HFF-Myc (cell line): ENCODE results near the gene ZNF396.

Source experiments
- DNase-seq: peaks from one replicate; pipeline ENCODE4 v3.0.0-alpha.2; 2011; ENCODE audit warnings: low read depth; ENCODE audit errors: extremely low read depth
- H3K4me3 ChIP-seq: replicated peaks from 2 replicates; pipeline ENCODE4 v1.5.1; 2011; ENCODE audit warnings: low read depth, mild to moderate bottlenecking, control low read depth, low read length
- TF ChIP-seq, protein P1 (sequence below): IDR thresholded peaks from 2 replicates; pipeline ENCODE4 v1.5.1; 2012; ENCODE audit warnings: mild to moderate bottlenecking, low read depth, low read length, control low read depth; ENCODE audit errors: missing control alignments

ZNF396 gene

DNA sequence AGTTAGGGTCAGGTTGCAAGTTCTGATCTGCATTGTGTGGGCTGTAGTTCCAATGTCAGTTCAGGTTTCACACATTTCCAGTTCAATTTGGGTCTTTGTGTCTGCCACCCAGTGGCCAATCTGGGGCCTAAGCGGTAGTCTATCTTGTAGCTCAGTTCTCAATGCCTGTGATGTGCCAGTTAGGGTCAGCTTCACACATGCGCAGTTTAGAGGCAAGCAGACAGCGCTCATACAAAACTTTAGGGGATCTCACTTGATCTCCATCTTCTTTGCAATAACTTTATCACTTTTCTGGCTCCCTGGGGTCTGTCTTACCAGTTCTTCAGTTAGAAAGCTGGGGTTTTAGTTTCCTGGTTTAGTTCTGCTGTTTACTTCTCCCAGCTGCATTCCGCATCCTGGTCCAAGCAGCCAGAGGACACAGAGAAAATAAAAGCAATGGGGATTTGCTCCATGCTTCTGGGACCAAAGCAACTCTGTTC, 22.0 kb downstream of the ZNF396 start:
- H3K4me3 ChIP-seq: no peak overlapping the region
- DNase-seq: peak; percentile 69
- TF ChIP-seq, protein P1, sequence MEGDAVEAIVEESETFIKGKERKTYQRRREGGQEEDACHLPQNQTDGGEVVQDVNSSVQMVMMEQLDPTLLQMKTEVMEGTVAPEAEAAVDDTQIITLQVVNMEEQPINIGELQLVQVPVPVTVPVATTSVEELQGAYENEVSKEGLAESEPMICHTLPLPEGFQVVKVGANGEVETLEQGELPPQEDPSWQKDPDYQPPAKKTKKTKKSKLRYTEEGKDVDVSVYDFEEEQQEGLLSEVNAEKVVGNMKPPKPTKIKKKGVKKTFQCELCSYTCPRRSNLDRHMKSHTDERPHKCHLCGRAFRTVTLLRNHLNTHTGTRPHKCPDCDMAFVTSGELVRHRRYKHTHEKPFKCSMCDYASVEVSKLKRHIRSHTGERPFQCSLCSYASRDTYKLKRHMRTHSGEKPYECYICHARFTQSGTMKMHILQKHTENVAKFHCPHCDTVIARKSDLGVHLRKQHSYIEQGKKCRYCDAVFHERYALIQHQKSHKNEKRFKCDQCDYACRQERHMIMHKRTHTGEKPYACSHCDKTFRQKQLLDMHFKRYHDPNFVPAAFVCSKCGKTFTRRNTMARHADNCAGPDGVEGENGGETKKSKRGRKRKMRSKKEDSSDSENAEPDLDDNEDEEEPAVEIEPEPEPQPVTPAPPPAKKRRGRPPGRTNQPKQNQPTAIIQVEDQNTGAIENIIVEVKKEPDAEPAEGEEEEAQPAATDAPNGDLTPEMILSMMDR: peak; percentile 76

DNA sequence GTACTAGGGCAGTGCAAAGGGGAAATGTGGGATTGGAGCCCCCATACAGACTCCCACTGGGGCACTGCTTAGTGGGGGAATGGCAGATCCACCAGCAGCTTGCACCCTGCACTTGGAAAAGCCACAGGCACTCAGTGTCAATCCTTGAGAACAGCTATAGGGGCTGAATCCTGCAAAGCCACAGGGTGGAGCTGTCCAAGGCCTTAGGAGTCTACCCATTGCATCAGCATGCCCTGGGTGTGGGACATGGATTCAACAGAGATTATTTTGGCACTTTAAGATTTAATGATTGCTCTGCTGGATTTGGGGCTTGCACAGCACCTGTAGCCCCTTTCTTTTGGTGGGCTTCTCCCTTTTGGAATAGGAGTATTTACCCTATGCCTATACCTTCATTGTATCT, 24.4 kb downstream of the ZNF396 start:
- no peak overlapping the region for H3K4me3 ChIP-seq
- TF ChIP-seq, protein P1: no peak
- no peak for DNase-seq

DNA sequence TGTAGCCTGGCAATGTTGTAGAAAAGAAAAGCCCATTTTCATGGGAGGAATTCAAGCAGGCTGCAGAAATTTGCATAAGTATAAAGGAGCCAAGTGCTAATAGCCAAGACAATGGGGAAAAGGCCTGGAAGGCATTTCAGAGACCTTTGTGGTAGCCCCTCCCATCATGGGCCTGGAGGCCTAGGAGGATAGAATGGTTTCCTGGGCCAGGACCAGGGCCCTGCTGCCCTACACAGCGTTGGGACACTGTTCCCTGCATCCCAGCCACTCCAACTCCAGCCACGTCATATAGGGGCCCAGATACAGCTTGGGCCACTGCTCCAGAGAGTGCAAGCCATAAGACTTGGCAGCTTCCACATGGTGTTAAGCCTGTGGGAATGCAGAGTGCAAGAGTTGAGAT, 24.9 kb downstream of the ZNF396 start:
- no peak for DNase-seq
- TF ChIP-seq, protein P1: no peak
- H3K4me3 ChIP-seq: no peak overlapping the region

DNA sequence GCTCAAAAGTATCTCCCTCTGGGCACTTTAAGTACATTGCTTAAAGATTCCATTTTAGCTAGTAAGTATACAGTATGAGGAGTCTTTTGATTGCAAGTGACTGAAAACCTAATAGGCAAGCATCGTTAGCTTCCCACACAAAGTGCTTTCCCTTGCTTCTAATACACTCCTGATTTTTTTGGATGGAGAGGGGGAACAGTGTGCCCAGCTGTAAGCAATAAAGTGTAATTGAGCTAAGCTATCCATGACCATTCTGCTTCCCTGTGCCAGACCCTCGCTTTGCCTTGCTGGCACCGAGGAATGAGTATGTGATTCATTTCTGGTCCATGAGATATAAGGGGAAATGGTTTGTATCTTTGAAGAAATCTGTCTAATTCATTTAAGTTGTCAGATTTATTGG, 29.1 kb downstream of the ZNF396 start:
- DNase-seq: no peak
- TF ChIP-seq, protein P1: no peak
- H3K4me3 ChIP-seq: no peak overlapping the region

DNA sequence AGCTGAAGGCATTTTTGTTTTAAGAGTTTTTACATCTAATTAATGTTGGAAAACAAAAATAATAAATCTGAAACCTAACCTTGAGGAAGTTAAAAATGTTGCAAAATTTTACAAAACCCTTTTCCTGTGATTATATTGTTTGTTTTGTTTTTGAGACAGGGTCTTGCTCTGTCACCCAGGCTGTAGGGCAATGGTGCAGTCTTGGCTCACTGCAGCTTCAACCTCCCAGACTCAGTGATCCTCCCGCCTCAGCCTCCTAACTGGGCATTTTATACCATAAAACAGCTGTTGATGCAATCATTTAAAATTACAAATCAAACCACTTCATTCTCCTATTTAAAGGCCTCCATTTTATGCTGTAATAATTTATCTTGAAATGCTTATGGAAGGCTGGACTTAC, 31.2 kb downstream of the ZNF396 start:
- no peak for DNase-seq
- no peak overlapping the region for H3K4me3 ChIP-seq
- TF ChIP-seq, protein P1: no peak

DNA sequence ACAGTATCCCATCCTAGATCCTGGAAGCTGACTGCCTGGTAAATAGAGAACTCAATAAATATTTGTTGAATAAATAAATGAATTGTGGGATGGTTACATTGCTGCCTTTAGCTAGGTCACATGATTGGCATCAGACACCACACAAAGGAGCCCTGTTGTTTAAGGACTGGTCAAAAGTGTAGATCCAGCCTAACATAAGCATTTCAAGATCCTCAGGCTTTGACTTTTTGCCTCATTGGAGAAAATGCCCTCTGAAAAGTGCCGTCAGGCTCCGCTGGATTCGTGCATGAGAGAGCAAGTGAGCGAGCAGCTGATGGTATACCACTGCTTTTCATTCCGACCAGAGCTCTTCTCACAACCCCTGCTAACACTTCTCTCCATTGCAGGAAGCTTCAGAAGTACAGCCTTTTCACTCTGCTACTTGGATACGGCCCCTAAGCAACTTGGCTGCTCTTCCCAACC, 31.6 kb downstream of the ZNF396 start:
- TF ChIP-seq, protein P1: no peak
- no peak for DNase-seq
- H3K4me3 ChIP-seq: no peak overlapping the region

DNA sequence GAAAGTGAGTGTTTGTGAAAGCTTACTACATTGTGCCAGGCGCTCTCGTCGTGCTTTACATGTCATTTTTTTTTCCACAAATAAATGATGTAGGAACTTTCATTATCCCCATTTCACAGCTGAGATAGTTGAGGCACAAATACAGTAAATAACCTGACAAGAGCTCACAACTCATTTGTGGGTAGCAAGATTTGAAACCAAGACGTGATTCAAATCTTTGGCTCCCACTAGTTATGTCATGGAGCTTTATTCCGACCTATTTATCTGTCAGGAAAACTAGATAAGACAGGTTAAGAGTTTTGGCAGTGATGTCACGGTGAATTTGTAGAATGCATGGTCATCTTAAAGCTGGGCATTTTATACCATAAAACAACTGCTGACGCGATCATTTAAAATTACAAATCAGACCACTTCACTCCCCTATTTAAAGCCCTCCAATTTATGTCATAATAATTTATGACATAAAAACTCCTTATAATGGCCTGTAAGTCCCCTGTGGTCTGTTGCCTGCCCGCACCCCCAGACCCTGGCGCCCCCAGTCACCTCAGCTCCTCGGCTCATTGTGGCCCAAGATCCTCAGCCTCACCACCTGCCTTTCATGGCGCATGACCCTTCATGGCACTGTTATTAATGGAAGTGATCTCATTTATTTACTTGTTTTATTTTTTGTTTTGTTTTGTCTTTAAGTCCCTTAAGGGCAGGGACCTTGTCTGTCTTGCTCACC, 32.2 kb downstream of the ZNF396 start:
- peak overlapping the region; percentile 94 for H3K4me3 ChIP-seq
- TF ChIP-seq, protein P1: no peak
- no peak for DNase-seq
